Activated CD4-positive, alpha-beta T cell treated with anti-CD3 and anti-CD28 coated beads for 4 hours (primary cell): ENCODE measurements around the gene TSPEAR.
"Not testable (repeated sequence)": the region's sequence is repeated elsewhere in the genome, so short reads cannot be mapped to it uniquely, and the experiment has no call there.

Experiments used
- DNase-seq, 2 donors: peaks; one replicate each; pipeline ENCODE4 v3.0.0-alpha.2; 2020

The TSPEAR gene

GRCh38 chr21:44601091-44601490 lies 110.3 kb downstream of the TSPEAR start:
- not testable (repeated sequence) for DNase-seq

GRCh38 chr21:44600118-44600978 lies 111.0 kb downstream of the TSPEAR start, which contains the start of gene KRTAP10-7:
Gene KRTAP10-7, plus strand, starts transcription at chr21:44600597. Its CDS starts 25 bp downstream, at chr21:44600622.
- not testable (repeated sequence) for DNase-seq

GRCh38 chr21:44599264-44600029 lies 111.9 kb downstream of the TSPEAR start:
- no peak for DNase-seq

GRCh38 chr21:44598061-44598460 lies 113.3 kb downstream of the TSPEAR start:
- DNase-seq, result no peak

- DNase-seq, result no peak
These were observed 115.2 kb downstream of the TSPEAR start for GRCh38 chr21:44596068-44596725.

GRCh38 chr21:44595524-44595923 lies 115.8 kb downstream of the TSPEAR start:
- DNase-seq, result no peak

- no peak for DNase-seq
These were observed 116.9 kb downstream of the TSPEAR start for GRCh38 chr21:44594406-44594916.

GRCh38 chr21:44593598-44594405 lies 117.6 kb downstream of the TSPEAR start:
- DNase-seq, result no peak

- no peak for DNase-seq
These were observed 118.7 kb downstream of the TSPEAR start, which contains the start of gene KRTAP10-6 for GRCh38 chr21:44592446-44593311. Gene KRTAP10-6, minus strand, starts transcription at chr21:44592505. Its CDS starts 21 bp downstream, at chr21:44592484.

GRCh38 chr21:44591801-44592130 lies 119.6 kb downstream of the TSPEAR start:
- not testable (repeated sequence) for DNase-seq

GRCh38 chr21:44590897-44591800 lies 120.2 kb downstream of the TSPEAR start:
- not testable (repeated sequence) for DNase-seq

- DNase-seq, result no peak
These were observed 121.1 kb downstream of the TSPEAR start for GRCh38 chr21:44590311-44590721.

- DNase-seq, result no peak
These were observed 121.6 kb downstream of the TSPEAR start for GRCh38 chr21:44589586-44590305.

- DNase-seq, result no peak
These were observed 122.3 kb downstream of the TSPEAR start for GRCh38 chr21:44589094-44589493.

- no peak for DNase-seq
These were observed 125.5 kb downstream of the TSPEAR start for GRCh38 chr21:44585892-44586291.

GRCh38 chr21:44583800-44584147 lies 127.6 kb downstream of the TSPEAR start:
- DNase-seq, result peak in 1 of 2 donors; percentile 21

GRCh38 chr21:44583089-44583799 lies 128.1 kb downstream of the TSPEAR start:
- no peak for DNase-seq

- no peak for DNase-seq
These were observed 129.3 kb downstream of the TSPEAR start for GRCh38 chr21:44582055-44582454.

- no peak for DNase-seq
These were observed 130.2 kb downstream of the TSPEAR start for GRCh38 chr21:44581158-44581557.
